T47D (cell line): ENCODE measurements around the gene MLYCD.

Experiments used
- DNase-seq, 2 experiments: peaks; one replicate each; pipeline versions ENCODE4 v3.0.0 to v3.0.0-alpha.2; 2011 to 2012; ENCODE audit warnings: low read depth in 1 of 2, low spot score in 1 of 2
- JUND ChIP-seq: IDR thresholded peaks from 2 replicates; pipeline ENCODE4 v1.6.1; 2012; ENCODE audit warnings: low read depth
- in situ Hi-C: cut with HindIII; loops from 2 replicates; pipeline ENCODE4 v1.10.0; 2016; ENCODE audit warnings: low sequenced_read_pairs, low pct_unique_long_range_greater_than_20kb

MLYCD gene

DNA sequence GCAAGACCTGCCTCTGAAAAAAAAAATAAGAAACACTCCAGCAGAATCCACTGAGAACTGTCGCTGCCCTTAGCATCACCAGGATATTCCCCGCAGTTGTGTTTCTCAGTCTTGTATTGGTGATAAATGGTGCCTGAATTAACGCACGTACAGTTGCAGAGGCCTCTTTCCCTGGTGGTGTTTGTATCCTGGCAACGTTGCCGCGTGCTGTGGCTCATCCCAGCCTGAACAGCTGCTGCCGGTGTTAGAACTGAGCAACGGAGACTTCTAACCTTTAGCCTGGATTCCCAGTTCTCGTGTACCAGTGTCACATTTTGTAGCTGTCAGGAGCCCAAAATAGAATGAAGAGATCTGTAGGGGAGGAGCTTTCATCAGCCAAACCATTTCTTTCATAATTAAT is 4.8 kb downstream of the MLYCD start:
- no peak for TF ChIP-seq JUND
- in situ Hi-C loops, result no loop called here
- no peak for DNase-seq

DNA sequence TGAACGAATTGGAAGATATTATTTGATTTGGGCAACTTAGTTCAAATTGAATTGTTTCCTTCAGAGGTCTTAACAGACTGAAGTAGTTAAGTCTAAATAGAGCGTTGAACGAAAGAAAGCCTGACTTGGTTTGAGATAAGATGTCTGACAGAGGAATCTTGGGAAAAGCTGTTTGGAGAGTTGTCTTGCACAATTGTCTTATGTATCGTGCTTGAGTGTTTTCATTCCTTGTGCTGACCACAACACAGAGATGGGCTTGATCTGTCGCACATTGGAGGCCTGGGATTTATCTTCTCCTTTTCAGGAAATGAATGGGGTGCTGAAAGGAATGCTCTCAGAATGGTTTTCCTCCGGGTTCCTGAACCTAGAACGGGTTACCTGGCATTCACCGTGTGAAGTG is 7.8 kb downstream of the MLYCD start:
- in situ Hi-C loops, result no loop called here
- no peak for TF ChIP-seq JUND
- no peak for DNase-seq

DNA sequence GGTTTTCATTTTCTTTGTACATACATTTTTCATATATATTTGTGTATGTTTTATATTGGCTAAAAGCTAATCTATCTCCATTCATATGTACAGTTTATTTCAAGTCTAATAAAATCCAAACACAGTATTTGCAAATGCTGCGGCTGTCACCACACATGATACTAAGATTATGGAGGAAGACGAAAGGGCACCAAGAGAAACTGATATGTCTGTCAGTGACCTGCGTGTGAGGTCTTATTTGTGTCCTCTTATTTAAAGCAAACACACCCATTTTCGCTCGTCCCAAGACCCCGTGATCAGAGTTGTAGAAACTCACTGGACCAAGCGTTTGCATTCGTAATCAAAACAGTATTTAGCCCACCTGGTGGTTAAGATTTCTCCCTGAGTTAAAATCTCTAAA is 8.2 kb downstream of the MLYCD start:
- in situ Hi-C loops, result no loop called here
- no peak for TF ChIP-seq JUND
- DNase-seq, result no peak

DNA sequence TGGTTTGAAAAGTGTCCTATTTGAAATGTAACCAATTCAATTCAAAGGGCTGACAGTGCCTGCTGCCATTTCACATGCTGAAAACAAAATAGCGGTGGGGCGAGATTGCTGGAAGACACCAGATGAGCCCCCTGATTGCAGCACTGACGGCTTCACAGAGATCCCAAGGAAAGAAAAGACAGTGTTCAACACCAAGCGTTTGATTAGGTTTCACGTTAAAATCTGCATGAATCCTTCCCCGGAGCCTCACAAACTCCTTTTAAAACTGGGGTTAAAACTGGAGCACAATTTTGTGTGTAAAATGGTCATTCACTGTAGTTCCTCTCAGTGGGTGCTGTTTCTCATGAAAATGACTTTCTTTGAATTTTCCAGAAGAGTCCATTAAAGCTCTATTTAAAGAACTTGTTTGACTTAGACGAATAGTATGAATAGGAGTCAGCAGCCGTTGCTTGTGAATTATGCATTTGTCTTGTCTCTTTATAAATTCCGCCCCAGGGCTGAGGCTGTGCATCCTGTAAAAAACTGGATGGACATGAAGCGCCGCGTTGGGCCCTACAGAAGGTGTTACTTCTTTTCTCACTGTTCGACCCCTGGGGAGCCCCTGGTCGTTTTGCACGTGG is 8.8 kb downstream of the MLYCD start:
- TF ChIP-seq JUND, result no peak
- in situ Hi-C loops, result no loop called here
- DNase-seq, result no peak

DNA sequence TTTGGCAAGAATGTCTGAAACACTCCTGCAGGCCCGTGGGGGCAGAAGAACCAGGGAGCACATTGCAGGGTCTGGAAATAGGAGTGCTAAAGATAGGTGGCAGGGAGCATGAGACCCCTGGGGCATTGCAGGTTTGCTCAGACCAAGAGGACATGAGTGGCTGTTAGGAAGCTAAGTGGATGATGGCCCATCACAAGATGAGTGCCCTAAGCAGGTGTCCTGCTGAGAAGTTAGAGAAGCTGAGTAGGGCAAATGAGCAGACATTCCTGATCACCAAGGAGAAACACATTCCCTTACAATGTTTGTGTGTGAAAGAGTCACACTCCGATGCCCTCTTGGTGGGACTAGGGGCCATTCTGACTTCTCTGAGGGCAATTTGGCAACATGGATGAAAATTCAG is 9.9 kb downstream of the MLYCD start:
- in situ Hi-C loops, result no loop called here
- no peak for DNase-seq
- TF ChIP-seq JUND, result no peak

- TF ChIP-seq JUND, result no peak
- no peak for DNase-seq
- in situ Hi-C loops, result no loop called here
Observed at GRCh38 chr16:83911290-83911689, 12.4 kb downstream of the MLYCD start.

GRCh38 chr16:83912519-83913244 is 13.8 kb downstream of the MLYCD start:
- TF ChIP-seq JUND, result no peak
- no peak for DNase-seq
- in situ Hi-C loops, result no loop called here

DNA sequence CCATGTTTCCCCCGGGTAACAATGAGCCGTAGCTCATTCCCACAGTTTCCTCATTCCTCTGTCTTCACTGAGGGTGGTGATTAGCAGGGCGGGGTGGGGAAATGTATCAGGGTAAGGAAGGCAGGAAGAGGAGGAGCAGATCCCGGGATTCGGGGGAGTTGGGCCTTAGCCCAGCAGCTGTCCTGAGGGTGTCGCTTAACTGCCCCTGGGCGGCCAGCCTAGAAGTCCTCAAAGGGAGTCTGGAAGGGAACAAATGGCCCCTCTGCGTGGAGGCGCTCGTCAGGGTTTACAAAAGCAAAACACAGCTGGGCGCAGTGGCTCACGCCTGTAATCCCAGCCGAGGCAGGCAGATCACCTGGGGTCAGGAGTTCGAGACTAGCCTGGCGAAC is 14.3 kb downstream of the MLYCD start:
- in situ Hi-C loops, result no loop called here
- no peak for TF ChIP-seq JUND
- DNase-seq, result no peak

- TF ChIP-seq JUND, result no peak
- in situ Hi-C loops, result no loop called here
- DNase-seq, result no peak
Observed at GRCh38 chr16:83914091-83914710, 15.3 kb downstream of the MLYCD start.

- no peak for DNase-seq
- no peak for TF ChIP-seq JUND
- in situ Hi-C loops, result no loop called here
Observed at GRCh38 chr16:83915081-83915480, 16.2 kb downstream of the MLYCD start.

GRCh38 chr16:83915491-83915890 is 16.6 kb downstream of the MLYCD start:
- DNase-seq, result no peak
- in situ Hi-C loops, result no loop called here
- TF ChIP-seq JUND, result no peak

- no peak for TF ChIP-seq JUND
- DNase-seq, result no peak
- in situ Hi-C loops, result no loop called here
Observed at GRCh38 chr16:83917152-83918120, 18.5 kb downstream of the MLYCD start.
